Measurements from ENCODE around the gene ASTN2.

DNA sequence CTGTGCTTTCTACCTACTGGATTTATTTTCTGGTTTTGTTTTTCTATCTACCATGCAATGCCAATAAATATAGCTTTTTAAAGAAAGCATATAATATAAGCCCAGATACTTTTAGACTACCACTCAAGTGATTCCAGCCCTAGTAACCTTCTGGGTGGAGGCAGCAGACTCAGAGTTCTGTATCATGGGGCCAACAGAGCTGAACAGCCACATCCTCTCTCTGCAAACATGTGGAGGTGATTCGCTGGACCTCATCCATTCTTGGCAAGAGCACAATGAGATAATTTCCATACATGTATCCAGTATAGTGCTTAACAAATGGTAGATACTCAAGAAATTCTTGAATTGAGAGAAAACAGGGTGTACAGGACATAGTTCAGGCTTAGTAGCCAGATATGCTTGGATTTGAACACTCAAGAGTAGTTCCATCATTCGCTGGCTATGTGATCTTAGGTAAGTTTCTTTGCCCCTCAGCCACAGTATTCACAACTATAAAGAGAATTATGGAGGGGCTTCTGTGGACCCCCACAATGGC, 124.5 kb downstream of the ASTN2 start:
- TF ChIP-seq, protein P1, sequence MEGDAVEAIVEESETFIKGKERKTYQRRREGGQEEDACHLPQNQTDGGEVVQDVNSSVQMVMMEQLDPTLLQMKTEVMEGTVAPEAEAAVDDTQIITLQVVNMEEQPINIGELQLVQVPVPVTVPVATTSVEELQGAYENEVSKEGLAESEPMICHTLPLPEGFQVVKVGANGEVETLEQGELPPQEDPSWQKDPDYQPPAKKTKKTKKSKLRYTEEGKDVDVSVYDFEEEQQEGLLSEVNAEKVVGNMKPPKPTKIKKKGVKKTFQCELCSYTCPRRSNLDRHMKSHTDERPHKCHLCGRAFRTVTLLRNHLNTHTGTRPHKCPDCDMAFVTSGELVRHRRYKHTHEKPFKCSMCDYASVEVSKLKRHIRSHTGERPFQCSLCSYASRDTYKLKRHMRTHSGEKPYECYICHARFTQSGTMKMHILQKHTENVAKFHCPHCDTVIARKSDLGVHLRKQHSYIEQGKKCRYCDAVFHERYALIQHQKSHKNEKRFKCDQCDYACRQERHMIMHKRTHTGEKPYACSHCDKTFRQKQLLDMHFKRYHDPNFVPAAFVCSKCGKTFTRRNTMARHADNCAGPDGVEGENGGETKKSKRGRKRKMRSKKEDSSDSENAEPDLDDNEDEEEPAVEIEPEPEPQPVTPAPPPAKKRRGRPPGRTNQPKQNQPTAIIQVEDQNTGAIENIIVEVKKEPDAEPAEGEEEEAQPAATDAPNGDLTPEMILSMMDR (IDR thresholded peaks at IDR 0.05; ENCODE audit: low read length), result no peak
- TF ChIP-seq EZH2 (optimal IDR thresholded peaks at IDR 0.05; ENCODE audit: low read depth, low read length) (no peak), EZH2phosphoT487 (IDR thresholded peaks at IDR 0.05; ENCODE audit: low read length) (no peak)

All from MM.1S (cell line).